Neuronal stem cell (in vitro differentiated cells): ENCODE measurements around the gene CCDC148.
"Not testable (repeated sequence)": the region's sequence is repeated elsewhere in the genome, so short reads cannot be mapped to it uniquely, and the experiment has no call there.

Experiments
- DNase-seq: peaks from one replicate; pipeline ENCODE4 v3.0.0-alpha.2; 2013; ENCODE audit warnings: low spot score
- H2AFZ ChIP-seq: one replicate; pipeline ENCODE4 v1.6.1; 2013; ENCODE audit warnings: mild to moderate bottlenecking, low read length, inconsistent platforms
- H2AK5ac ChIP-seq: 2 replicates; pipeline ENCODE4 v1.6.1; 2013; ENCODE audit warnings: low read depth, mild to moderate bottlenecking, inconsistent platforms, low read length, moderate library complexity, mixed read lengths
- H2BK120ac ChIP-seq: 2 replicates; pipeline ENCODE4 v1.6.1; 2013; ENCODE audit warnings: low read depth, mild to moderate bottlenecking, inconsistent platforms, low read length, moderate library complexity, mixed read lengths
- H2BK12ac ChIP-seq: one replicate; pipeline ENCODE4 v1.6.1; 2013; ENCODE audit warnings: low read length, inconsistent platforms
- H2BK15ac ChIP-seq: 2 replicates; pipeline ENCODE4 v1.6.1; 2013; ENCODE audit warnings: mild to moderate bottlenecking, low read length, inconsistent platforms, mixed read lengths
- H2BK5ac ChIP-seq: one replicate; pipeline ENCODE4 v1.6.1; 2013; ENCODE audit warnings: inconsistent platforms, mild to moderate bottlenecking, low read length, moderate library complexity
- H3K14ac ChIP-seq: one replicate; pipeline ENCODE4 v1.6.1; 2013; ENCODE audit warnings: low read length, inconsistent platforms
- H3K18ac ChIP-seq: 2 replicates; pipeline ENCODE4 v1.6.1; 2013; ENCODE audit warnings: low read length, inconsistent platforms
- H3K23ac ChIP-seq: 2 replicates; pipeline ENCODE4 v1.6.1; 2013; ENCODE audit warnings: low read depth, mild to moderate bottlenecking, mixed read lengths, low read length, inconsistent platforms; ENCODE audit not compliant: poor library complexity
- H3K27ac ChIP-seq: replicated peaks from 3 replicates; pipeline ENCODE4 v1.5.1; 2013; ENCODE audit warnings: low read length, inconsistent platforms
- H3K27me3 ChIP-seq, 3 experiments: 2 replicates each; pipeline ENCODE4 v1.6.1; 2013; ENCODE audit warnings: low read length in 3 of 3, mild to moderate bottlenecking in 2 of 3, inconsistent platforms in 1 of 3, low read depth in 1 of 3, mixed read lengths in 1 of 3, moderate library complexity in 1 of 3; ENCODE audit not compliant: control insufficient read depth in 3 of 3, insufficient read depth in 3 of 3
- H3K36me3 ChIP-seq, 2 donors: replicated peaks in 1 of 2; 2 replicates each; pipeline ENCODE4 v1.6.1; 2013; ENCODE audit warnings: low read length in 2 of 2; ENCODE audit not compliant: control insufficient read depth in 2 of 2, insufficient read depth in 2 of 2
- H3K4ac ChIP-seq: 2 replicates; pipeline ENCODE4 v1.6.1; 2013; ENCODE audit warnings: inconsistent platforms, mild to moderate bottlenecking, low read length, moderate library complexity
- H3K4me1 ChIP-seq, 2 donors: 1 replicate in 1 of 2; 2 replicates in 1 of 2; pipeline ENCODE4 v1.6.1; 2013; ENCODE audit warnings: low read length in 2 of 2, low read depth in 1 of 2; ENCODE audit not compliant: control insufficient read depth in 2 of 2, insufficient read depth in 1 of 2
- H3K4me2 ChIP-seq: one replicate; pipeline ENCODE4 v1.6.1; 2013; ENCODE audit warnings: mild to moderate bottlenecking, low read length, inconsistent platforms; ENCODE audit not compliant: insufficient read depth, poor library complexity, severe bottlenecking
- H3K4me3 ChIP-seq, 2 donors: 2 replicates each; pipeline ENCODE4 v1.5.1; 2013; ENCODE audit warnings: low read length in 2 of 2, mild to moderate bottlenecking in 2 of 2, inconsistent platforms in 1 of 2, moderate library complexity in 1 of 2
- H3K79me1 ChIP-seq: one replicate; pipeline ENCODE4 v1.6.1; 2013; ENCODE audit warnings: low read depth, mild to moderate bottlenecking, inconsistent platforms, low read length, moderate library complexity
- H3K9ac ChIP-seq: one replicate; pipeline ENCODE4 v1.6.1; 2013; ENCODE audit warnings: mild to moderate bottlenecking, low read depth, low read length, inconsistent platforms; ENCODE audit not compliant: poor library complexity
- H3K9me3 ChIP-seq, 2 donors: replicated peaks in 1 of 2; 2 replicates each; pipeline versions ENCODE3 to v1.6.1; 2013; ENCODE audit warnings: low read length in 2 of 2, mild to moderate bottlenecking in 2 of 2, inconsistent platforms in 1 of 2, low read depth in 1 of 2, mixed read lengths in 1 of 2, moderate library complexity in 1 of 2; ENCODE audit not compliant: control insufficient read depth in 2 of 2, insufficient read depth in 1 of 2
- H4K8ac ChIP-seq: one replicate; pipeline ENCODE4 v1.6.1; 2013; ENCODE audit warnings: low read depth, mild to moderate bottlenecking, inconsistent platforms, low read length, moderate library complexity
- H4K91ac ChIP-seq: one replicate; pipeline ENCODE4 v1.6.1; 2013; ENCODE audit warnings: low read length, low read depth, mild to moderate bottlenecking, inconsistent platforms; ENCODE audit not compliant: poor library complexity
- WGBS, 2 donors: extraction: QIAGEN DNeasy Blood & Tissue Kit; methylation state at CpG; one replicate each; pipeline ENCODE4 v1.1.7; 2013; ENCODE audit warnings: missing lambda C conversion rate in 2 of 2, mixed read lengths in 1 of 2; ENCODE audit not compliant: insufficient read length in 2 of 2, insufficient replicate concordance in 1 of 2; ENCODE audit errors: extremely low coverage in 2 of 2; 5-methylcytosine and 5-hydroxymethylcytosine counted together

Gene CCDC148

GRCh38 chr2:158472829-158473228 lies 16.3 kb upstream of the CCDC148 start:
- not testable (repeated sequence) for H4K8ac ChIP-seq, H2BK15ac ChIP-seq, H3K36me3 ChIP-seq, H2BK120ac ChIP-seq, H3K9me3 ChIP-seq, H2AFZ ChIP-seq, H2BK12ac ChIP-seq, H3K9ac ChIP-seq, H3K4me1 ChIP-seq, H3K27ac ChIP-seq, H4K91ac ChIP-seq, H3K23ac ChIP-seq, H3K27me3 ChIP-seq, H3K4me3 ChIP-seq, H3K4ac ChIP-seq, H2BK5ac ChIP-seq, H3K18ac ChIP-seq, H3K14ac ChIP-seq, DNase-seq, H3K79me1 ChIP-seq, H2AK5ac ChIP-seq, H3K4me2 ChIP-seq
- WGBS, 2 donors: no CpG with 5 or more reads among the region's 3 CpGs

- Histone ChIP-seq H3K18ac (no peak overlapping the region), H2BK5ac (no peak overlapping the region), H2BK120ac (no peak overlapping the region), H3K4ac (no peak overlapping the region), H2AK5ac (no peak overlapping the region), H3K23ac (no peak overlapping the region), H4K8ac (no peak overlapping the region), H2AFZ (no peak overlapping the region), H3K27me3 (no peaks in the 10 kb centered on the region), H3K79me1 (peaks cover 4% of the 10 kb centered on the region), H3K9ac (no peak overlapping the region), H3K4me3 (no peak overlapping the region), H2BK15ac (no peak overlapping the region), H2BK12ac (no peak overlapping the region), H4K91ac (no peak overlapping the region), H3K4me2 (no peak overlapping the region), H3K9me3 (peaks cover 0 to 5% of the 10 kb centered on the region in 2 donors), H3K27ac (no peak overlapping the region), H3K36me3 (peaks cover 0 to 7% of the 10 kb centered on the region in 2 donors), H3K4me1 (peaks cover 0 to 5% of the 10 kb centered on the region in 2 donors), H3K14ac (no peak overlapping the region)
- no peak for DNase-seq
- WGBS, 2 donors: 100% methylated on average over 2 of the region's 4 CpGs
Measured at GRCh38 chr2:158467248-158467647, 10.7 kb upstream of the CCDC148 start.

GRCh38 chr2:158464426-158465281 lies 8.1 kb upstream of the CCDC148 start:
- H2BK12ac ChIP-seq: no peak overlapping the region
- no peak overlapping the region for H2AFZ ChIP-seq
- H3K23ac ChIP-seq: no peak overlapping the region
- H3K27me3 ChIP-seq: no peaks in the 10 kb centered on the region
- no peak overlapping the region for H4K91ac ChIP-seq
- peaks cover 0 to 2% of the 10 kb centered on the region in 2 donors for H3K36me3 ChIP-seq
- WGBS, 2 donors: no CpG with 5 or more reads among the region's 4 CpGs
- no peak overlapping the region for H3K4ac ChIP-seq
- no peak overlapping the region for H2AK5ac ChIP-seq
- no peaks in the 10 kb centered on the region for H3K9me3 ChIP-seq
- H3K18ac ChIP-seq: no peak overlapping the region
- peaks cover 6 to 8% of the 10 kb centered on the region in 2 donors for H3K4me1 ChIP-seq
- peaks cover 4% of the 10 kb centered on the region for H3K79me1 ChIP-seq
- no peak overlapping the region for H2BK120ac ChIP-seq
- no peak overlapping the region for H4K8ac ChIP-seq
- no peak for DNase-seq
- H2BK5ac ChIP-seq: no peak overlapping the region
- H3K27ac ChIP-seq: no peak overlapping the region
- no peak overlapping the region for H3K4me2 ChIP-seq
- no peak overlapping the region for H3K14ac ChIP-seq
- H3K9ac ChIP-seq: no peak overlapping the region
- no peak overlapping the region for H2BK15ac ChIP-seq
- H3K4me3 ChIP-seq: no peak overlapping the region

- no peak for DNase-seq
- no peak overlapping the region for H2BK12ac ChIP-seq
- no peaks in the 10 kb centered on the region for H3K36me3 ChIP-seq
- H2BK120ac ChIP-seq: no peak overlapping the region
- no peak overlapping the region for H2AFZ ChIP-seq
- H2AK5ac ChIP-seq: no peak overlapping the region
- no peak overlapping the region for H3K4me3 ChIP-seq
- H3K9me3 ChIP-seq: no peaks in the 10 kb centered on the region
- no peak overlapping the region for H3K4me2 ChIP-seq
- no peak overlapping the region for H3K4ac ChIP-seq
- no peak overlapping the region for H3K23ac ChIP-seq
- H3K4me1 ChIP-seq: peaks cover 8 to 12% of the 10 kb centered on the region in 2 donors
- H4K91ac ChIP-seq: no peak overlapping the region
- H4K8ac ChIP-seq: no peak overlapping the region
- H3K14ac ChIP-seq: no peak overlapping the region
- H3K9ac ChIP-seq: no peak overlapping the region
- no CpG with 5 or more reads among the region's 6 CpGs for WGBS, 2 donors
- no peaks in the 10 kb centered on the region for H3K27me3 ChIP-seq
- H3K79me1 ChIP-seq: peaks cover 4% of the 10 kb centered on the region
- H2BK5ac ChIP-seq: no peak overlapping the region
- no peak overlapping the region for H3K27ac ChIP-seq
- H3K18ac ChIP-seq: no peak overlapping the region
- H2BK15ac ChIP-seq: no peak overlapping the region
Measured at GRCh38 chr2:158463496-158464095, 7.0 kb upstream of the CCDC148 start.
